Activated CD4-positive, alpha-beta T cell treated with anti-CD3 and anti-CD28 coated beads, Interleukin-2, amount 10 ng/mL, durations not matched to agents 7 days and 5 days (primary cell): ENCODE measurements around the gene CSTPP1. TPM values are rescaled to one million over a fixed set of nuclear protein-coding genes. Genes with fewer than 3 reads are reported as not detected.

Experiments used
- CTCF ChIA-PET: fragments of 350-600 bp; sonication (Branson Sonifier 250); formaldehyde crosslinking; loops from one replicate; lab custom pipeline; 2021; ENCODE audit warnings: antibody characterized with exemption; lab: Charles Lee
- POLR2A ChIA-PET: fragments of 350-600 bp; sonication (Branson Sonifier 250); formaldehyde crosslinking; loops from one replicate; lab custom pipeline; 2021; ENCODE audit warnings: antibody characterized with exemption; lab: Charles Lee
- DNase-seq: peaks from one replicate; pipeline ENCODE4 v3.0.0-alpha.2; 2020
- H3K27ac Mint-ChIP-seq: one replicate; pipeline ENCODE4 v1.8.0; 2021; ENCODE audit warnings: mild to moderate bottlenecking, moderate library complexity, mixed read lengths
- H3K27me3 Mint-ChIP-seq: one replicate; pipeline ENCODE4 v1.8.0; 2021; ENCODE audit warnings: mixed read lengths
- H3K36me3 Mint-ChIP-seq: one replicate; pipeline ENCODE4 v1.8.0; 2021; ENCODE audit warnings: low read depth, mixed read lengths
- H3K4me1 Mint-ChIP-seq: one replicate; pipeline ENCODE4 v1.8.0; 2021; ENCODE audit warnings: mixed read lengths
- H3K4me3 Mint-ChIP-seq: one replicate; pipeline ENCODE4 v1.8.0; 2021; ENCODE audit warnings: mild to moderate bottlenecking, moderate library complexity, mixed read lengths
- H3K9me3 Mint-ChIP-seq: one replicate; pipeline ENCODE4 v1.8.0; 2021; ENCODE audit warnings: mixed read lengths
- total RNA-seq, 2 experiments: library from RNA; stranded (reverse); gene quantifications; one replicate each; pipeline ENCODE4 v1.2.3, GENCODE V29; 2021

The CSTPP1 gene
- total RNA-seq, 2 experiments from 2014 or later: 18.2 to 18.9 TPM

GRCh38 chr11:47121731-47122130 lies 185.2 kb downstream of the CSTPP1 start:
- no peaks in the 10 kb centered on the region for H3K36me3 Mint-ChIP-seq
- ChIA-PET CTCF (interaction anchor here (0.6 kb wide), 1 partner anchor 225 kb away, joined by 3 read pairs; no protein-coding TSS in a partner anchor), POLR2A (no interaction called here)
- no peaks in the 10 kb centered on the region for H3K9me3 Mint-ChIP-seq
- peaks cover 2% of the 10 kb centered on the region for H3K4me1 Mint-ChIP-seq
- no peak overlapping the region for H3K27ac Mint-ChIP-seq
- no peak for DNase-seq
- H3K4me3 Mint-ChIP-seq: no peak overlapping the region
- no peaks in the 10 kb centered on the region for H3K27me3 Mint-ChIP-seq

GRCh38 chr11:47123094-47123493 lies 186.5 kb downstream of the CSTPP1 start:
- H3K27ac Mint-ChIP-seq: no peak overlapping the region

GRCh38 chr11:47124675-47125074 lies 188.1 kb downstream of the CSTPP1 start:
- Mint-ChIP-seq H3K27ac (no peak overlapping the region), H3K4me3 (no peak overlapping the region), H3K27me3 (no peaks in the 10 kb centered on the region), H3K4me1 (no peaks in the 10 kb centered on the region), H3K36me3 (no peaks in the 10 kb centered on the region), H3K9me3 (no peaks in the 10 kb centered on the region)
- POLR2A ChIA-PET: no interaction called here
- no peak for DNase-seq
- CTCF ChIA-PET: interaction anchor here (0.7 to 1.8 kb wide), 2 partner anchors 21 to 69 kb away, joined by 3 to 4 read pairs; no protein-coding TSS in a partner anchor

More at GRCh38 chr11:47123094-47123493, 186.5 kb downstream of the CSTPP1 start:
- Mint-ChIP-seq H3K4me1 (peaks cover 2% of the 10 kb centered on the region), H3K9me3 (no peaks in the 10 kb centered on the region), H3K4me3 (no peak overlapping the region), H3K27me3 (no peaks in the 10 kb centered on the region), H3K36me3 (no peaks in the 10 kb centered on the region)
- no peak for DNase-seq
- POLR2A ChIA-PET: no interaction called here
- CTCF ChIA-PET: interaction anchor here (0.6 kb wide), 1 partner anchor 19 kb away, joined by 3 read pairs; no protein-coding TSS in a partner anchor

- H3K4me3 Mint-ChIP-seq: no peak overlapping the region
- no peaks in the 10 kb centered on the region for H3K9me3 Mint-ChIP-seq
- no peaks in the 10 kb centered on the region for H3K4me1 Mint-ChIP-seq
- no peaks in the 10 kb centered on the region for H3K36me3 Mint-ChIP-seq
- CTCF ChIA-PET: interaction anchor here (0.7 to 1.8 kb wide), 2 partner anchors 21 to 69 kb away, joined by 3 to 4 read pairs; no protein-coding TSS in a partner anchor
- DNase-seq: no peak
- POLR2A ChIA-PET: no interaction called here
- H3K27me3 Mint-ChIP-seq: no peaks in the 10 kb centered on the region
- no peak overlapping the region for H3K27ac Mint-ChIP-seq
Observed at GRCh38 chr11:47125083-47125482, 188.5 kb downstream of the CSTPP1 start.

DNA sequence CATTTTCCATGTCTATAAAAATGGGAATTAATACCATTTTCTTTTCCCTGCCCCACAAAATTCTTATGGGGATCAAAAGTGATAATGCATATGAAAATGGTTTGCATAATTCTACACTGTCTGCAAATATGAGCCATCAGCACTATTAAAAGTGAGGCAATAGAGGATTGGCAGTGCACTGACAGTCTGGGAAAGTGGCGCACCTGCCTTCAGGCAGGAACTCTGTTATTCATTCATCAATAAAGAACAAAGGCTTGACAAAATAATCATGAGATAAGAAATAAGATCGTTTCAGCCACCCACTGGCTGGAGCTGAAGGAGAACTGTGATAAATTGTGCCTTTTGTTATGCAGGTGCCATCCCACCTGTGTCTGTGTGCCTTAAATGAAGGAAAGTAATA lies 190.7 kb downstream of the CSTPP1 start:
- CTCF ChIA-PET: no interaction called here
- Mint-ChIP-seq H3K27me3 (no peaks in the 10 kb centered on the region), H3K4me3 (no peak overlapping the region), H3K9me3 (no peaks in the 10 kb centered on the region), H3K27ac (no peak overlapping the region), H3K36me3 (no peaks in the 10 kb centered on the region), H3K4me1 (no peaks in the 10 kb centered on the region)
- POLR2A ChIA-PET: no interaction called here
- no peak for DNase-seq

DNA sequence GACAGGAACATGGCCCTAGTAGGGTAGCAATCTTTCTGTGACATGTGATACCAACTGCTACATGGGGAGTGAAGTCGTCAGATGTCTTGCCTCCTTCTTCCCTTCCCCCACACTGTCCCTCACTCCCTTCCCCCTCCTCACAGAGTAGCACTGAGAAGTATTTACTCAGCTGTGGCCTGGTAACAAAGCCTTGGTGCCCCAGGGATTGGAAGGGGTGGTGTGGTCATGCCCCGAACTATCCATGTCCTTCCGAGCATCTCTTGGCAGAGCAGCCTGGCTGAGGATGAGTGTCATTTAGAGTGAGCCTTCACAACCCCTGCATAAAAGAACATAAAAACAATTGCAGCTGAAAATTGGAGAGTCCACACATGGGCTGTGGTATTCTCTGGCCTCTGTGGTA lies 194.0 kb downstream of the CSTPP1 start:
- no peak for DNase-seq
- POLR2A ChIA-PET: no interaction called here
- CTCF ChIA-PET: interaction anchor here (0.9 kb wide), 2 partner anchors 27 to 122 kb away, joined by 3 read pairs; no protein-coding TSS in a partner anchor
- H3K36me3 Mint-ChIP-seq: no peaks in the 10 kb centered on the region
- H3K27me3 Mint-ChIP-seq: no peaks in the 10 kb centered on the region
- no peak overlapping the region for H3K4me3 Mint-ChIP-seq
- no peak overlapping the region for H3K27ac Mint-ChIP-seq
- no peaks in the 10 kb centered on the region for H3K4me1 Mint-ChIP-seq
- H3K9me3 Mint-ChIP-seq: no peaks in the 10 kb centered on the region

GRCh38 chr11:47131136-47131535 lies 194.6 kb downstream of the CSTPP1 start:
- no peaks in the 10 kb centered on the region for H3K9me3 Mint-ChIP-seq
- no peak overlapping the region for H3K4me3 Mint-ChIP-seq
- no peak for DNase-seq
- H3K4me1 Mint-ChIP-seq: no peaks in the 10 kb centered on the region
- H3K36me3 Mint-ChIP-seq: no peaks in the 10 kb centered on the region
- ChIA-PET CTCF (interaction anchor here (0.9 kb wide), 2 partner anchors 27 to 123 kb away, joined by 3 read pairs; no protein-coding TSS in a partner anchor), POLR2A (no interaction called here)
- no peak overlapping the region for H3K27ac Mint-ChIP-seq
- H3K27me3 Mint-ChIP-seq: no peaks in the 10 kb centered on the region

DNA sequence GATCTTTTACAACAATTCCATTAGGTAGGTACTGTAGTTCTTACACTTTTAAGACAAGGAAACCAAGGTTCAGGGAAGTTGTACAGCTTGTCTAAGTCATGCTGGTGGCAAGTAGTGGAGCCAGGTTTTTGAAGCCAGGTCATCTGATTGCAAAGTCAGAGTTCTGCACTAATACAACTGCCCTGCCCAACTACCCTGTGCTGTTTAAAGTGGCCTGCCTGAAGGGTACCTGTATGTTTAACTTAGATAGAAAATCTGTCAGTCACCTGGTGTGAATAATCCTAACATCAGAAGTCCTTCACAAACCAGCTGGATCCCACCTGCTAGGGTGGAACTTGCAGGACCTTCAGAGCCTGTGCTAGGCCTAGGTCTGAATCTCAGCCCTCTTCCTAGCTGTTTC lies 195.9 kb downstream of the CSTPP1 start:
- ChIA-PET CTCF (no interaction called here), POLR2A (no interaction called here)
- no peaks in the 10 kb centered on the region for H3K27me3 Mint-ChIP-seq
- no peaks in the 10 kb centered on the region for H3K4me1 Mint-ChIP-seq
- H3K27ac Mint-ChIP-seq: no peak overlapping the region
- H3K4me3 Mint-ChIP-seq: no peak overlapping the region
- no peak for DNase-seq
- no peaks in the 10 kb centered on the region for H3K9me3 Mint-ChIP-seq
- no peaks in the 10 kb centered on the region for H3K36me3 Mint-ChIP-seq

DNA sequence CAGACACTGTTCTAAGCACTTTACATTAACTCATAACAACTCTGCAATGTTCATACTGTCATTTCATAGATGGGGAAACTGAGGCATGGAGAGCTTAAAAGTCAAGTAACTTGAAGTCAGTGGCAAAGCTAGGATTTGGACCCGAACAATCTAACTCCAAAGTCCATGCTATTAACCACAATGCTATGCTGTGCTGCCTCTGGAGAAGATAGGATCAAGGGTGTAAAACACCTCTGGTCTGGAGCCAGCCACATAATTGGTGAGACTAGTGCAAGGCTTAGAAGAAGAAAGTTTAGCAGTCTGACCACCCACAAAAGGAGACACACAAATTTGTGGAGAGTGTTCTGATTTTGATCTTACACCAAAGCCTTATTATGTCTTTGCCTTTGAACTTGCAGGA lies 196.4 kb downstream of the CSTPP1 start:
- H3K9me3 Mint-ChIP-seq: no peaks in the 10 kb centered on the region
- POLR2A ChIA-PET: no interaction called here
- no peak for DNase-seq
- no peaks in the 10 kb centered on the region for H3K4me1 Mint-ChIP-seq
- H3K27me3 Mint-ChIP-seq: no peaks in the 10 kb centered on the region
- CTCF ChIA-PET: no interaction called here
- H3K27ac Mint-ChIP-seq: no peak overlapping the region
- peaks cover under 1% of the 10 kb centered on the region for H3K36me3 Mint-ChIP-seq
- H3K4me3 Mint-ChIP-seq: no peak overlapping the region

DNA sequence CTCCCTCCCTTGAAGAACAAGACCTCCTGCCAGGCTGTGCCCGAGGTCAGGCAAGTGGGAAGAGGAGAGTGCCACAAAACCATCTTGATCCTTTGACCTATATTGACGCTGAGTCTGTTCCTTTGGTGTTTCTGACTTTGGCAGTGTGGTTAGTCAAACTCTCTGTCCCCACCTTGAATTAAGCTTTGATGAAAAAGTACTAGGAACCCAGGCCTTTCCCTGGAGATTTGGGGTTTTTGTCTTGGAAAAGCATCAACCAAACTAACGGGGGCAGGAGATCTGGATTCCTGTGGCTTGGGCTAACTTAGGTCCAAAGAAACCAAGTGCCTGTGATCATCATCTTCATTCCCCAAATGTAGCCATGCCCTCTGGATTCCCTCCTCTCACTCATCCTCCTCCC lies 199.8 kb downstream of the CSTPP1 start:
- H3K4me1 Mint-ChIP-seq: peaks cover 5% of the 10 kb centered on the region
- no peak overlapping the region for H3K27ac Mint-ChIP-seq
- no peak overlapping the region for H3K4me3 Mint-ChIP-seq
- H3K9me3 Mint-ChIP-seq: no peaks in the 10 kb centered on the region
- ChIA-PET CTCF (no interaction called here), POLR2A (no interaction called here)
- no peak for DNase-seq
- H3K36me3 Mint-ChIP-seq: peaks cover 6% of the 10 kb centered on the region
- no peaks in the 10 kb centered on the region for H3K27me3 Mint-ChIP-seq

GRCh38 chr11:47136921-47137320 lies 200.4 kb downstream of the CSTPP1 start:
- DNase-seq: no peak
- ChIA-PET POLR2A (no interaction called here), CTCF (no interaction called here)
- no peaks in the 10 kb centered on the region for H3K27me3 Mint-ChIP-seq
- H3K4me1 Mint-ChIP-seq: peaks cover 5% of the 10 kb centered on the region
- no peaks in the 10 kb centered on the region for H3K9me3 Mint-ChIP-seq
- peaks cover 6% of the 10 kb centered on the region for H3K36me3 Mint-ChIP-seq
- no peak overlapping the region for H3K4me3 Mint-ChIP-seq
- H3K27ac Mint-ChIP-seq: no peak overlapping the region

- POLR2A ChIA-PET: no interaction called here
- CTCF ChIA-PET: interaction anchor here (0.5 kb wide), 1 partner anchor 125 kb away, joined by 4 read pairs; no protein-coding TSS in a partner anchor
- no peaks in the 10 kb centered on the region for H3K9me3 Mint-ChIP-seq
Observed at GRCh38 chr11:47137476-47137875, 200.9 kb downstream of the CSTPP1 start.

DNA sequence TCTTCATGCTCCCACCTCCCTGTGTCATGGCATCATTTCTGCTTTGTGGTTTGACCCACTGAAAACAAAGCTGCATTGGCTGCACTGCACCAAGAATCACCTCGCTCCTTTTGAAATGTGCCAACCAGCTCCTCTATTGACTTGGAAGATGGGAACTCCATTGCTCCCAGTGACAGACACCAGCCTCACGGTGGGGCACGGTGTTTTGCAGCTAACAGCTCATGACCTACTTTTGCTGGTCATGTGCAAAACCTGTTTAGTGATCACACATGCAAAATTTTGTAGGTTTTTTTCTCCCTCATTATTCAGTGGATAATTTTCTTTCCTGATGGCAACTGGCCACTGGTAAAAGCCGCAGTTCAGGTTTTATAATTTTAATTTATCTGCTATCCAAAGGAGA lies 203.3 kb downstream of the CSTPP1 start:
- Mint-ChIP-seq H3K36me3 (peaks cover 6% of the 10 kb centered on the region), H3K4me3 (no peak overlapping the region), H3K27ac (no peak overlapping the region), H3K9me3 (no peaks in the 10 kb centered on the region), H3K27me3 (no peaks in the 10 kb centered on the region), H3K4me1 (peaks cover 5% of the 10 kb centered on the region)
- ChIA-PET CTCF (interaction anchor here (0.5 to 1.5 kb wide), 5 partner anchors 23 to 314 kb away, joined by 3 to 4 read pairs (median 3); no protein-coding TSS in a partner anchor), POLR2A (no interaction called here)
- no peak for DNase-seq

More at GRCh38 chr11:47137476-47137875, 200.9 kb downstream of the CSTPP1 start:
- H3K36me3 Mint-ChIP-seq: peaks cover 6% of the 10 kb centered on the region
- DNase-seq: no peak
- H3K4me3 Mint-ChIP-seq: no peak overlapping the region
- H3K27me3 Mint-ChIP-seq: no peaks in the 10 kb centered on the region
- peaks cover 5% of the 10 kb centered on the region for H3K4me1 Mint-ChIP-seq
- no peak overlapping the region for H3K27ac Mint-ChIP-seq

DNA sequence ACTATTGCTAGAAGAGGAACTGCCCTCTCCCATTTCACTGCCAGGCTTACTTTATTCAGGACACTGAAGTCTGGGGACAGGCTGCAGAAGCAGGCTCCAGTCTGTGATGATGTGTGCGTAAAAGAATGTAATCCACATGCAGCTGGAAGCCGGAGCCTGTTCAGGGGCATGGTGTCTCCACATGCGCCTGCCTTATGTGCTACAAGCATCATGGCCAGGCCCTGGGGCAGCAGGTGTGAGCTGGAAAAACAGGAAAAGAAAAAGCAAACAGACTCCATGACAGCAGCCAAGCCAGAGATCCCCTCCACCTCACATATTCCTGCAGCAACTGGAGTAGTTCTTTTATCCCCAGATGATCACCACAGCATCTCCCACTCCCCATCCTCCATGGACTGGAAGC lies 206.8 kb downstream of the CSTPP1 start:
- Mint-ChIP-seq H3K27ac (no peak overlapping the region), H3K4me3 (no peak overlapping the region), H3K36me3 (peaks cover 2% of the 10 kb centered on the region), H3K27me3 (no peaks in the 10 kb centered on the region), H3K4me1 (peaks cover 5% of the 10 kb centered on the region), H3K9me3 (no peaks in the 10 kb centered on the region)
- DNase-seq: no peak
- CTCF ChIA-PET: no interaction called here
- POLR2A ChIA-PET: no interaction called here
